ENCODE measurements around the gene CAST.

Gene CAST

GRCh38 chr5:96714951-96715451, 52.8 kb downstream of the CAST start:
- TF ChIP-seq, protein P1, sequence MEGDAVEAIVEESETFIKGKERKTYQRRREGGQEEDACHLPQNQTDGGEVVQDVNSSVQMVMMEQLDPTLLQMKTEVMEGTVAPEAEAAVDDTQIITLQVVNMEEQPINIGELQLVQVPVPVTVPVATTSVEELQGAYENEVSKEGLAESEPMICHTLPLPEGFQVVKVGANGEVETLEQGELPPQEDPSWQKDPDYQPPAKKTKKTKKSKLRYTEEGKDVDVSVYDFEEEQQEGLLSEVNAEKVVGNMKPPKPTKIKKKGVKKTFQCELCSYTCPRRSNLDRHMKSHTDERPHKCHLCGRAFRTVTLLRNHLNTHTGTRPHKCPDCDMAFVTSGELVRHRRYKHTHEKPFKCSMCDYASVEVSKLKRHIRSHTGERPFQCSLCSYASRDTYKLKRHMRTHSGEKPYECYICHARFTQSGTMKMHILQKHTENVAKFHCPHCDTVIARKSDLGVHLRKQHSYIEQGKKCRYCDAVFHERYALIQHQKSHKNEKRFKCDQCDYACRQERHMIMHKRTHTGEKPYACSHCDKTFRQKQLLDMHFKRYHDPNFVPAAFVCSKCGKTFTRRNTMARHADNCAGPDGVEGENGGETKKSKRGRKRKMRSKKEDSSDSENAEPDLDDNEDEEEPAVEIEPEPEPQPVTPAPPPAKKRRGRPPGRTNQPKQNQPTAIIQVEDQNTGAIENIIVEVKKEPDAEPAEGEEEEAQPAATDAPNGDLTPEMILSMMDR (IDR thresholded peaks at IDR 0.05; ENCODE audit: low read depth, low read length) = no peak
- no peak overlapping the region for H3K4me3 ChIP-seq (replicated peaks in 1 of 2; ENCODE audit: low read depth in 2 of 2, low read length in 2 of 2)
- peak; percentile 91 for DNase-seq (ENCODE audit: low read depth in 2 of 2)

- TF ChIP-seq, protein P1 (IDR thresholded peaks at IDR 0.05; ENCODE audit: low read depth, low read length) = no peak
- no peak overlapping the region for H3K4me3 ChIP-seq (replicated peaks in 1 of 2; ENCODE audit: low read depth in 2 of 2, low read length in 2 of 2)
- DNase-seq (ENCODE audit: low read depth in 2 of 2) = no peak
Measured at GRCh38 chr5:96716007-96716406, 53.8 kb downstream of the CAST start.

DNA sequence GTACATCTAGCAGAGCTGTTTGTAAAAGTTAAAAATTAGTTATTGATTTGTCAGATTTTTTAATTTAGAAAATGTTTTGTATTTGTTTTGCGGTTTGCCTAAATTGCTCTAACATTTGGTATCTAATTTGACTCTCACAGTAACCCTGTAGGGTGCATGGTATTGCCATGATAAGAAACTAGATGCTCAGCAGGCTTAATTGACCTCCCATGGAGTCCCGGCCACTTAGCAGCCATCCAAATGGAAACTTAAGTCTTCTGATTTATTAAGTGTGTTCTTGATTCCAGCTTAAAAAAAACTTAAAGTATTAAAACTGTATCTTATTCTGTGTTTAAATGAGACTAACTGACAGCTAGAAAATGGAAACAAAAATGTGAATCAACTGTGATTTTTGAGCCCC, 54.5 kb downstream of the CAST start:
- TF ChIP-seq, protein P1 (IDR thresholded peaks at IDR 0.05; ENCODE audit: low read depth, low read length) = no peak
- DNase-seq (ENCODE audit: low read depth in 2 of 2) = no peak
- no peak overlapping the region for H3K4me3 ChIP-seq (replicated peaks in 1 of 2; ENCODE audit: low read depth in 2 of 2, low read length in 2 of 2)

GRCh38 chr5:96717874-96718273, 55.7 kb downstream of the CAST start:
- DNase-seq (ENCODE audit: low read depth in 2 of 2) = no peak
- TF ChIP-seq, protein P1 (IDR thresholded peaks at IDR 0.05; ENCODE audit: low read depth, low read length) = no peak

DNA sequence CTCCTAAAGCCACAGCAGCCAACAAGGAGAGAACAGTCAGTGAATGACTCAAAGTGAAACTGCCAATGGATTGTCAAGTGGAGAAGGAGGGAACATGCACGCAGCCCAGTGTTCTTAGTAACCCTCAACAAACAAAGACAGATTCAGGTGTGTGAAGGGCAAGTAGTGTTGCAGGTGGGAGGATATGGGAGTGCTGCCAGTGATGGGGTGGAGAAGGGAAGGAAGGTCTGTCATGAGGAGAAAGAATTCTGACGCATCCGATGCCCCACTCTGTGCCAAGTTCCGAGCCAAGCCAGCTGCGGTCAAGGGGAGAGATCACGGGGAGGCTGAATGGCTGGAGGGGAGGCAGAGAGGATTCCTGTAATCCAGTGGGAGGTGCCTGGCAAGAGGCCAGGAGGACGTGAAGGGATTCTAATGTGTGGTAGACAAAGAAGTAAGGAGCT, 56.5 kb downstream of the CAST start:
- peak in 1 of 2 donors; percentile 24 for DNase-seq (ENCODE audit: low read depth in 2 of 2)
- H3K4me3 ChIP-seq (replicated peaks in 1 of 2; ENCODE audit: low read depth in 2 of 2, low read length in 2 of 2) = no peak overlapping the region
- TF ChIP-seq, protein P1 (IDR thresholded peaks at IDR 0.05; ENCODE audit: low read depth, low read length) = no peak

More at GRCh38 chr5:96717874-96718273, 55.7 kb downstream of the CAST start:
- no peak overlapping the region for H3K4me3 ChIP-seq (replicated peaks in 1 of 2; ENCODE audit: low read depth in 2 of 2, low read length in 2 of 2)

DNA sequence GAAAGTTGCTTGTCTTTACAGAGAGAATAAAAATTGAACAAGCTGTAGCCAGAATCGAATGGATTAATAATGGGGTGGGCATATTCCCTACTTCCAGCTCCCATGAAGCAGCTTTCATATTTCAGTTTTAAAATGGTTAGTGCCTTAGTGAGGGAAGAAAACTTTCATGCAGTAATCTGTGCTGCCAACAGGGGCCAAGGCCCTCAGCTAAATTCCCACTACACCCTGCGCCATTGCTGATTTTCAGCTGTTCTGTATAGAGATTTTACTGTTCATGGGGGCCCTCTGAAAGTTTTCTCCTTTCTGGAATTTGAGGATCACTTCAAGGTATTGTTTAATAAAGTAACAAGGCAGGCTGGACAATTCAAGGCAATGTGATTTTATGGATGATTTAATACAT, 58.2 kb downstream of the CAST start:
- TF ChIP-seq, protein P1 (IDR thresholded peaks at IDR 0.05; ENCODE audit: low read depth, low read length) = peak; percentile 15
- no peak overlapping the region for H3K4me3 ChIP-seq (replicated peaks in 1 of 2; ENCODE audit: low read depth in 2 of 2, low read length in 2 of 2)
- no peak for DNase-seq (ENCODE audit: low read depth in 2 of 2)
